ENCODE data around the gene MED8.
"Not testable (repeated sequence)": the region's sequence is repeated elsewhere in the genome, so short reads cannot be mapped to it uniquely, and the experiment has no call there.

MED8 gene

GRCh38 chr1:43382027-43382779 is 7.4 kb downstream of the MED8 start:
- no peak for DNase-seq

- DNase-seq, result no peak
These were observed 8.0 kb downstream of the MED8 start for GRCh38 chr1:43381612-43382011.

DNA sequence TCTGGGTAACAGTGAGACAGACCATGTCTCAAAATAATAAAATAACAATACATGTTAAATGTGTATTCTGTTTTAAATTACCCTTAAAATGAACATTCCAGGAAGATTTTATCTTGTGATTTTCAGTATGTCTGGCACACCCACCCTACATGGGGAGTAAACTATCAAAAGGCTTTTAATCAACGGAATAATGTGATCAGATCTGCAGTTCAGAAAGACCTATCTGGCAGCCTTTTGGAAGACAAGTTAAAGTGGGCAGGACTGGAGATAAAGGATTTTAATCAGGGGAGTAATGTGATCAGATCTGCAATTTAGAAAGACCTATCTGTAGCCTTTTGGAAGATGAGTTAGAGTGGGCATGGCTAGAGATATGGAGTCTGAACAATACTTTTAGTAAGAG is 10.1 kb downstream of the MED8 start:
- no peak for DNase-seq

DNA sequence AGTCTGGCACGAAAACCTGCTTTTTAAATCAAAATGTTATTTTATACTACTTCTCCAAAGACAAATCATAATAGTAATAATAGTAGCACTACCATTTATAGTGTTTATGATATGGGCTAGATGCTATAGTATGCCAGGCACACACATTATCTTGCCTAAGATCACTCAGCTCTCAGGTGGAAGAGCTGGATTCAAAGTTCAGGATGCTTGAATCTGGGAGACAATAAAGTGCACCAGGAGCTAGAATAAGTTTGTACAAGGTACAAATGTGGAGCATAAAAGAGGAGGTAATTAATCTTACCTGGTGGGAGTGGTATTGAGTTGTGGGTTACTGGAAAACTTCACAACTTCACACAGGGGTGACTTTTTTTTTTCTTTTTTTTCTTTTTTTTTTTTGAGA is 11.8 kb downstream of the MED8 start:
- no peak for DNase-seq

- no peak for DNase-seq
These were observed 12.8 kb downstream of the MED8 start for GRCh38 chr1:43376723-43377235.

DNA sequence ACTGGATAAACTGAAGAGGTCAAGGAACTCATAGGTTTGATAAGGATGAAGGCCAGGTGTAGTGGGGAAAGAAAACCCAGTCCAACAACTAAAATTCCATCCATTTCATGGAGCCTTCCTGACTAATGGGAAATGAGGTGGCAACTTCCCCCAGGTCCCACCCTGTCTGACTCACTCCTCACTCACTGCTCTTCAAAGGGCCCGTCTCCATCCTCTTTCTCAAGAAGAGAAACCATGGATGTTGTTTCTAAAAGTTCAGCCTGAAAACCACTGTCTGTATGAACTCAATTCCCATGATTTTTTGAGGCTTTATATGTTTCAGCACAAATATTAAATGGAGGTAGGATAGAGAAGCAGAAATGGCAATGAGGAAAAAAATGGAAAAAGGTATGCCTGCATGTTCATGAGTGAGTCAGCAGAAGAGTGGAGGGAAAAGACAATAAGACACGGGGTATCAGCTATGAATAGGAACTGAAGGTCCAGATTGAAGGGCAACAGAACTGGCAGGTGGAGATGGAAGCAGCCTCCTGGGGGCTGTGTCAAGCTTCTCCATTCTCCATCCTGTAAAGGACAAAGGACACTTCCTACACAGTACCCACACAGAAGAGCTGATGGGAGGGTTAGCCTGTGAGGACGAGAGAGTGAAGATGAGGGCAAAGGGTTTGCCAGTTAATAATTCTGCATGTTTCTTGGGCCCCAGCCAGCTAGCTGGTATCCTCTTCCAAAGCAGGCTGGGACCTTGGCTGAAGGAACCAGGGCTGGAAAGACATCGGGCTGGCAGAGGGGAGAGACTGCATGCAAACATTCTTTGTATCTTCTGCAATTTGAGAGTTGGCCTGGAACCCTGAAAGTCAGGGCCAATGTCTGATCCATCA is 16.3 kb downstream of the MED8 start:
- DNase-seq, result no peak

GRCh38 chr1:43372172-43372571 is 17.4 kb downstream of the MED8 start:
- no peak for DNase-seq

DNA sequence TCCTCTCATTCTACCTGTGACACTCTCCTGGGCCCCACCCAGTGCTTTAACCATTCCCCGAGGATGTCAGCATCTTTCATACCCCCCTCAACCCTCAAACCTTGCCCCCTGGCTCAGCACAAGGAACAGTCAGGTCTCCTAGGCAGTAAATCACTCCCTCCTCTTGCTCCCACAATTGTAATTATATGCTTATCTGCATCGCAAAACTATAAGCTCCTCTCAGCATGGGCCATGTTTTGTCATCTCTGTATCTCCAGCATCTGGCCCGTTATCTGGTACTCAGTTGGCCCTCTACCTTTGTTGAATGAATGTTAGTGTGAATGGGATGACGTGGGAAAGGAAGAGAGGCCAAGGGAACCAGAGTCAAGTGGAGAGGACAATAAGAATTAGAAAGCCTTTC is 19.0 kb downstream of the MED8 start:
- no peak for DNase-seq

DNA sequence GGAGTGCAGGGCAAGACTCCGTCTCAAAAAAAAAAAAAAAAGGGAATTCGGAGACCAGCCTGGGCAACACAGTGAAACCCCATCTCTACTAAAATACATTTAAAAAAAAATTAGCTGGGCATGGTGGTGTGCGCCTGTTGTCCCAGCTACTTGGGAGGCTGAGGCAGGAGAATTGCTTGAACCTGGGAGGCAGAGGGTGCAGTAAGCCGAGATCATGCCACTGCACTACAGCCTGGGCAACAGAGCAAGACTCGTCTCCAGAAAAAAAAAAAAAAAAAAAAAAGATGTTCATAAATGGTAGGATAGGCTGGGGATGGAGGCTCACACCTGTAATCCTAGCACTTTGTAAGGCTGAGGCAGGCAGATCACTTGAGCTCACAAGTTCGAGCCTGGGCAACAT is 19.8 kb downstream of the MED8 start:
- not testable (repeated sequence) for DNase-seq

GRCh38 chr1:43368646-43369020 is 21.0 kb downstream of the MED8 start:
- no peak for DNase-seq

- DNase-seq, result peak; percentile 85
These were observed 21.5 kb downstream of the MED8 start, which contains the start of gene ELOVL1 for GRCh38 chr1:43367904-43368645. Gene ELOVL1, minus strand, starts transcription at chr1:43368011. Its CDS starts 2,402 bp downstream, at chr1:43365609.

GRCh38 chr1:43367026-43367903 is 22.3 kb downstream of the MED8 start:
- no peak for DNase-seq

- no peak for DNase-seq
These were observed 23.0 kb downstream of the MED8 start for GRCh38 chr1:43366601-43367025.

DNA sequence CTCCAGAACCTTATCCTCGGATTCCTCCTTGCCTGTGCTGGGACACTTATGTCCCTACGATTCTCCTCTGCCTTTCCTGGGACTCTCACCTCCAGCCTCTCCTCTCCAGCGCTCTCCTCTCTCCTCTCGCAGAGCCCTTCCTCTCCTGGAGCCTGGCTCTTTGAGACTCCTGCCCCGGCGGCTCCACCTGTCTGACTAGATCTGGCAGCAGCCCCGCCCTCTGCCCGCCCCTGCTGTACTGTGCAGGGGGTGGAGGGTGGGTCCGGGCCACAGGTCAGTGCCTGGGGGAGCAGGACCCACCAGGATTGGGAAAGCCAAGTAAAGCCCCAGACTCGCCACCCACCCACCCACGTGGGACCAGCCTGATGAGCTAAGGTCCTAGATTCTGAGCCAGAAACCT is 23.4 kb downstream of the MED8 start:
- no peak for DNase-seq

DNA sequence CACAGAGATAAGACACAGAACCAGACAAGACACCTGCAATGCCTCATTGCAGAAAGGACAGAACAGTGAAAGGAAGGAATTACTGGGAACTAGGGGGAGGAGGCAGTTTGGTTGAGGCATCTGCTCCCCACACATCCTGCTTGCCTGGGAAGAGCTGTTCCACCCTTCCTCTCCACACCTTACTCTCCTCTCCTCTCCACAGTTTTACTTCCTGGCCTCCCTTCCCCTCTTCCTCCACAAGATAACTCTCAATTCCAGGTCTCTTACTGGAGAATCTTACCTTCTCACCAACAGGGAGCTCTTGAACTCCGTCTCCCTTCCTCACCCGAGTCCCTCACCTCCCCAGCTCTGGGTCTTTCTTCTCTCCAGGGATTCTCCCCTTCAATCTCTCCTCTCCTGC is 23.9 kb downstream of the MED8 start:
- no peak for DNase-seq

GRCh38 chr1:43363935-43364525 is 25.6 kb downstream of the MED8 start:
- DNase-seq, result no peak

DNA sequence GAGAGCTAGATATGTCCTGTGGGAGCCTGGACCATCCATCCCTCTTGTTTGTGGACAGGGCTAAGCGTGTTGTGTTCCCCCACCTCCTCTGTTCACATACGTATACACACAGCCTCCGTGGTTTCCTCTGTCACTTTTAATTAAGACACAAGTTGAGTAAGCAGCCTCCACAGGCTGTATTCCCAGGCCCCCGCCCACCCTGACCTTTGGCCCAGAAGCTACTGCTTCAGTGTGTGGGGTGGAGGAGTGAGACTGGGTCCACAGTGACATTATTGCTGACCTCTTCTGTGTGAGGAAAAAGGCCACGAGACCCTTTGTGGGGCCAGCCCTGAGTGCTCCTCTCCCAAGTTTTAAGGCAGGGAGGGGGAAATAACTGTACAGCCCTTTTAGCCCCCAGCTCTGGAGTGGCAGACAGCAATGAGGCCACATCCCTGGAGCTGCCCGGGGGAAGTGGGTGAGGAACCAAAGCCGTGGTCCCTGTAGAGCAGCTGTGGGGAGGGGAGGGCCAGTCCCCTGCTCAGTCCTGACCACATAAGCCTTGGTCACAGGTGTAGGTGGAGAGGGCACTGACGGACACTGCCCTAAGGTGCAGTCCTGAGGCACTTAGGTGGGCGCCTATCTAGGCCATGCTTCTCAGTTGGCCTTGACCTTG is 26.2 kb downstream of the MED8 start:
- no peak for DNase-seq

DNA sequence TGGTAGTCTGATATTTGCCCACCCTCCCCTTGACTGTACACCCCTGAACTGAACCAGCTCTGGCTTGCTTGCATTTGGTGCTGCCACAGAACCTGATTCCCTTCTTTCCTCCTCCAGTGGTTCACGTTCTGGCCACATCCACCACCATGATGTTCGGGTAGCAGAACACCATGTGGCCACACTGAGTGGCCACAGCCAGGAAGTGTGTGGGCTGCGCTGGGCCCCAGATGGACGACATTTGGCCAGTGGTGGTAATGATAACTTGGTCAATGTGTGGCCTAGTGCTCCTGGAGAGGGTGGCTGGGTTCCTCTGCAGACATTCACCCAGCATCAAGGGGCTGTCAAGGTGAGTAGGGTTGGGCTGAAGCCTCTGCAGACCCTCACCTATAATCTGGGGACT is 29.0 kb downstream of the MED8 start:
- DNase-seq, result no peak

GRCh38 chr1:43359696-43360095 is 29.9 kb downstream of the MED8 start:
- DNase-seq, result no peak

GRCh38 chr1:43358746-43359693 is 30.6 kb downstream of the MED8 start, which contains the start of gene CDC20:
Gene CDC20, plus strand, starts transcription at chr1:43358981. Its CDS starts 235 bp downstream, at chr1:43359216.
- peak; percentile 99 for DNase-seq
